Ovary (tissue), 3 donors: ENCODE measurements around the gene EEIG1.

Source experiments
- CTCF ChIP-seq, 3 donors: fragments of 450-650 bp in 2 of 3; fragments of 200-600 bp in 1 of 3; IDR thresholded peaks; one replicate each; pipeline versions ENCODE4 v1.5.1 to v1.8.0; 2016 to 2022; ENCODE audit warnings: antibody characterized with exemption in 3 of 3, mild to moderate bottlenecking in 1 of 3
- EP300 ChIP-seq: sonication (generic); formaldehyde crosslinking; IDR thresholded peaks from one replicate; pipeline ENCODE4 v1.6.1; 2017; ENCODE audit warnings: antibody characterized with exemption
- POLR2A ChIP-seq: fragments of 450-650 bp; IDR thresholded peaks from one replicate; pipeline ENCODE4 v1.6.1; 2017; ENCODE audit warnings: antibody characterized with exemption, mild to moderate bottlenecking, moderate library complexity
- donor health status: DM: no; HTN: no; CAD: no.

- TF ChIP-seq CTCF (IDR thresholded peaks at IDR 0.05) (no peak), POLR2A (no peak), EP300 (no peak)
Observed at GRCh38 chr9:127971357-127972235, 9.2 kb downstream of the EEIG1 start.
